T-cell (primary cell): Measurements from ENCODE around the gene TCF7L1. TPM values are rescaled to one million over a fixed set of nuclear protein-coding genes. Genes with fewer than 3 reads are reported as not detected.

ENCODE experiments used
- ATAC-seq, 4 experiments: fragments of 200-7000 bp in 3 of 4; fragments of 150-1000 bp in 1 of 4; cut with Tn5 transposase; replicated peaks in 1 of 4; 1 replicate in 3 of 4; 2 replicates in 1 of 4; pipeline ENCODE4 v1.10.0; 2021; ENCODE audit warnings: moderate library complexity in 3 of 4, mild to moderate bottlenecking in 2 of 4, moderate number of reproducible peaks in 1 of 4
- CTCF ChIA-PET, 2 donors: fragments of 300-600 bp; sonication (Branson Sonifier 250); formaldehyde crosslinking; loops; one replicate each; lab custom pipeline; 2022; ENCODE audit warnings: antibody characterized with exemption in 2 of 2; lab: Charles Lee
- POLR2A ChIA-PET, 2 donors: fragments of 300-600 bp; sonication (Branson Sonifier 250); formaldehyde crosslinking; loops; one replicate each; lab custom pipeline; 2022; ENCODE audit warnings: antibody characterized with exemption in 2 of 2; lab: Charles Lee
- DNase-seq, 35 experiments: peaks; one replicate each; pipeline versions ENCODE4 v3.0.0 to v3.0.0-alpha.2; 2013 to 2023
- H3K27ac ChIP-seq: one replicate; pipeline ENCODE4 v1.5.1; 2013; ENCODE audit warnings: low read length
- H3K27me3 ChIP-seq, 2 experiments: replicated peaks in 1 of 2; 1 replicate in 1 of 2; 2 replicates in 1 of 2; pipeline versions ENCODE4 v1.6.1 to v1.7.0; 2013; ENCODE audit warnings: low read length in 1 of 2, mixed read lengths in 1 of 2; ENCODE audit not compliant: control insufficient read depth in 2 of 2, insufficient read depth in 2 of 2; ENCODE audit errors: extremely low read depth in 1 of 2
- H3K36me3 ChIP-seq, 2 donors: 1 replicate in 1 of 2; 2 replicates in 1 of 2; pipeline versions ENCODE4 v1.6.1 to v1.7.0; 2013; ENCODE audit warnings: low read length in 1 of 2; ENCODE audit not compliant: control insufficient read depth in 2 of 2, insufficient read depth in 1 of 2; ENCODE audit errors: extremely low read depth in 1 of 2
- H3K4me1 ChIP-seq, 2 experiments: 1 replicate in 1 of 2; 2 replicates in 1 of 2; pipeline versions ENCODE4 v1.6.1 to v1.7.0; 2013; ENCODE audit warnings: low read length in 2 of 2, mixed read lengths in 1 of 2; ENCODE audit not compliant: insufficient read depth in 2 of 2, control insufficient read depth in 1 of 2; ENCODE audit errors: extremely low read depth in 1 of 2
- H3K4me3 ChIP-seq, 2 donors: 1 replicate in 1 of 2; 2 replicates in 1 of 2; pipeline versions ENCODE4 v1.5.1 to v1.7.0; 2013; ENCODE audit warnings: mild to moderate bottlenecking in 2 of 2, low read length in 1 of 2, moderate library complexity in 1 of 2; ENCODE audit not compliant: control insufficient read depth in 1 of 2; ENCODE audit errors: extremely low read depth in 1 of 2
- H3K9me3 ChIP-seq: 2 replicates; pipeline ENCODE4 v1.7.0; 2013
- H3K27ac Mint-ChIP-seq, 2 donors: one replicate each; pipeline ENCODE4 v1.8.0; 2020 to 2021; ENCODE audit warnings: mild to moderate bottlenecking in 2 of 2, mixed read lengths in 2 of 2
- H3K27me3 Mint-ChIP-seq, 2 donors: one replicate each; pipeline ENCODE4 v1.8.0; 2021 to 2022; ENCODE audit warnings: mixed read lengths in 2 of 2
- H3K36me3 Mint-ChIP-seq: one replicate; pipeline ENCODE4 v1.8.0; 2021; ENCODE audit warnings: mixed read lengths
- H3K4me1 Mint-ChIP-seq, 3 donors: one replicate each; pipeline ENCODE4 v1.8.0; 2020 to 2022; ENCODE audit warnings: mixed read lengths in 3 of 3, mild to moderate bottlenecking in 1 of 3
- H3K4me3 Mint-ChIP-seq, 3 donors: one replicate each; pipeline ENCODE4 v1.8.0; 2020 to 2022; ENCODE audit warnings: mild to moderate bottlenecking in 3 of 3, mixed read lengths in 3 of 3, moderate library complexity in 3 of 3
- H3K9me3 Mint-ChIP-seq, 3 donors: one replicate each; pipeline ENCODE4 v1.8.0; 2020 to 2022; ENCODE audit warnings: mixed read lengths in 3 of 3
- WGBS: methylation state at CpG from one replicate; pipeline ENCODE4 v1.1.5; 2013; ENCODE audit warnings: missing lambda C conversion rate; ENCODE audit not compliant: insufficient coverage; 5-methylcytosine and 5-hydroxymethylcytosine counted together
- total RNA-seq, 35 experiments: library from RNA in 6 of 35; stranded (reverse) in 6 of 35; fragments of 120-200 nt in 1 of 35; gene quantifications; one replicate each; pipeline versions ENCODE4 v1.2.1 to v1.2.4 and lab custom pipeline; 2013 to 2026

TCF7L1 gene
- total RNA-seq, 5 donors from 2014 or later (not counting 1 experiment from before 2014, with no cell fraction given): 0.07 to 0.16 (median 0.15) TPM; not detected in 2

DNA sequence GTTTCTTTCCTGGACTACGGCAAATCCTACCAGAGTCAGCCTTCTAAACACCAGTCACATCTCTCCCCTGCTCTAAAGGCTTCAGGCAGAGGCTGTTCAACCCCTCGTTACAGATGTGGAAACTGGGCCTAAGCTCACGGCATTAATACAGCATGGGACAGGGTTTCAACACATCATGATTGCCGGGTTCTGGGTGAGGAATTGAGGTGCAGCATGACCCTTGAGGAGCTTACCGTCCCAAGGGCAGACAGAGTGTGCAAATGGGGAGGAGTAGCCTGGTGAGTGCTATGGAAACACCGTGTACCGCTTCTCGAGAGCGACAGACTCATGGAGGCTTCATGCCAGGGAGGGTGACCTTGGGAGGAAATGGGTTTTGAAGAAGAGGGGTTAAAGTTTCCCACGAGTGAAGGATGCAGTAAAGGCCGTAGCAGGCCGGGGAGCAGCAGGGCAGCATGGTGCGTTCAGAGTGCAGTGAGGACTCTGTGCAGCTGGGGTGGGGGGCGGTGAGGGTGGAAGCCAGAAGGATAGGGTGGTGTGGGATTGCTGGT is 143.5 kb downstream of the TCF7L1 start:
- POLR2A ChIA-PET: no interaction called here
- Histone ChIP-seq H3K4me3 (no peak overlapping the region), H3K9me3 (no peaks in the 10 kb centered on the region), H3K27me3 (peaks cover 0 to 42% of the 10 kb centered on the region in 2 experiments), H3K4me1 (no peaks in the 10 kb centered on the region), H3K36me3 (no peaks in the 10 kb centered on the region), H3K27ac (no peak overlapping the region)
- Mint-ChIP-seq H3K27me3 (peaks cover 0 to 17% of the 10 kb centered on the region in 2 donors), H3K27ac (no peak overlapping the region), H3K9me3 (no peaks in the 10 kb centered on the region), H3K4me3 (no peak overlapping the region), H3K4me1 (no peaks in the 10 kb centered on the region), H3K36me3 (no peaks in the 10 kb centered on the region)
- CTCF ChIA-PET: interaction anchor here in 1 of 2 donors (1.1 kb wide), 1 partner anchor 8 kb away, joined by 3 read pairs; no protein-coding TSS in a partner anchor
- 80% methylated on average over 14 of the region's 14 CpGs for WGBS
- ATAC-seq (no peak), DNase-seq (no peak)

- ChIA-PET CTCF (interaction anchor here in 1 of 2 donors (0.5 to 1.2 kb wide), 2 partner anchors 22 to 205 kb away, joined by 3 to 4 read pairs; no protein-coding TSS in a partner anchor), POLR2A (no interaction called here)
- Histone ChIP-seq H3K9me3 (no peaks in the 10 kb centered on the region), H3K36me3 (no peaks in the 10 kb centered on the region), H3K27ac (no peak overlapping the region), H3K4me1 (no peaks in the 10 kb centered on the region), H3K27me3 (peaks cover 0 to 38% of the 10 kb centered on the region in 2 experiments), H3K4me3 (no peak overlapping the region)
- DNase-seq (no peak), ATAC-seq (no peak)
- Mint-ChIP-seq H3K27me3 (peaks cover 0 to 11% of the 10 kb centered on the region in 2 donors), H3K9me3 (no peaks in the 10 kb centered on the region), H3K4me3 (no peak overlapping the region), H3K4me1 (no peaks in the 10 kb centered on the region), H3K27ac (no peak overlapping the region), H3K36me3 (no peaks in the 10 kb centered on the region)
- 77% methylated on average over 11 of the region's 15 CpGs for WGBS
Measured at GRCh38 chr2:85277416-85278158, 144.4 kb downstream of the TCF7L1 start.

GRCh38 chr2:85278361-85278760 is 145.2 kb downstream of the TCF7L1 start:
- ATAC-seq (no peak), DNase-seq (no peak)
- H3K36me3 ChIP-seq: no peaks in the 10 kb centered on the region
- no CpG with 5 or more reads among the region's 2 CpGs for WGBS
- no peaks in the 10 kb centered on the region for H3K9me3 ChIP-seq
- Mint-ChIP-seq H3K4me1 (no peaks in the 10 kb centered on the region), H3K4me3 (no peak overlapping the region), H3K27ac (no peak overlapping the region), H3K36me3 (no peaks in the 10 kb centered on the region), H3K9me3 (no peaks in the 10 kb centered on the region), H3K27me3 (peaks cover 0 to 5% of the 10 kb centered on the region in 2 donors)
- POLR2A ChIA-PET: no interaction called here
- CTCF ChIA-PET: interaction anchor here in 1 of 2 donors (1.2 kb wide), 1 partner anchor 21 kb away, joined by 4 read pairs; no protein-coding TSS in a partner anchor
- H3K27ac ChIP-seq: no peak overlapping the region
- no peak overlapping the region for H3K4me3 ChIP-seq
- H3K4me1 ChIP-seq: no peaks in the 10 kb centered on the region
- peaks cover 0 to 30% of the 10 kb centered on the region in 2 experiments for H3K27me3 ChIP-seq

DNA sequence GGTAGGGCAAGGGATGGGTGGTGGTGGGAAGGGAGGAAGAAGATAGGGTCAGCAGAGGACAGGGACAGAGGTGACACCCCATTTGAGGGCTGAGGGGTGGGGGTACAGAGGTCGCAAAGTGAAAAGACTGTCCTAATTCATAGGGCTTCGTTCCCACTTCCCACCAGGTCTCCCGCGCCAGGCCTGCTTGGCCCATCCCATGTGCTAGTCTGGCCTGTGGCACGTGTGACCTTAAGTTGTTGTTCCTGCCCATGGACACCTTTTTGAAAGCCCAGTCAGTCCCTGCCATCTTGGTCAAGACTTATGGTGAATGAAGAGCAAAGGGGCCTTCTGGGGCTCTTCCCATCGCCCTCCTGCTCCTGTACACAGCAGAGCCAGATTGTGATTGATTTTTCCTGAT is 148.4 kb downstream of the TCF7L1 start:
- ChIA-PET POLR2A (no interaction called here), CTCF (no interaction called here)
- Mint-ChIP-seq H3K9me3 (no peaks in the 10 kb centered on the region), H3K4me1 (peaks cover 4 to 6% (median 4%) of the 10 kb centered on the region in 3 donors), H3K27ac (no peak overlapping the region), H3K36me3 (no peaks in the 10 kb centered on the region), H3K27me3 (peaks cover 0 to 2% of the 10 kb centered on the region in 2 donors), H3K4me3 (no peak overlapping the region)
- Histone ChIP-seq H3K9me3 (no peaks in the 10 kb centered on the region), H3K27me3 (peaks cover 0 to 19% of the 10 kb centered on the region in 2 experiments), H3K27ac (no peak overlapping the region), H3K4me3 (no peak overlapping the region), H3K36me3 (no peaks in the 10 kb centered on the region), H3K4me1 (peaks cover 0 to 2% of the 10 kb centered on the region in 2 experiments)
- DNase-seq (no peak), ATAC-seq (no peak)
- 84% methylated on average over 5 of the region's 6 CpGs for WGBS

GRCh38 chr2:85282914-85283313 is 149.7 kb downstream of the TCF7L1 start:
- no peak overlapping the region for H3K4me3 Mint-ChIP-seq
- H3K27me3 Mint-ChIP-seq: no peaks in the 10 kb centered on the region
- Histone ChIP-seq H3K4me3 (no peak overlapping the region), H3K36me3 (no peaks in the 10 kb centered on the region), H3K27ac (no peak overlapping the region), H3K27me3 (peaks cover 0 to 9% of the 10 kb centered on the region in 2 experiments), H3K4me1 (peaks cover 0 to 2% of the 10 kb centered on the region in 2 experiments), H3K9me3 (no peaks in the 10 kb centered on the region)
- 86% methylated on average over 1 of the region's 7 CpGs for WGBS
- no peaks in the 10 kb centered on the region for H3K36me3 Mint-ChIP-seq
- ChIA-PET POLR2A (no interaction called here), CTCF (interaction anchor here in 1 of 2 donors (0.5 kb wide), 1 partner anchor 242 kb away, joined by 3 read pairs; no protein-coding TSS in a partner anchor)
- peaks cover 10 to 13% (median 10%) of the 10 kb centered on the region in 3 donors for H3K4me1 Mint-ChIP-seq
- ATAC-seq: no peak
- DNase-seq: no peak
- H3K9me3 Mint-ChIP-seq: no peaks in the 10 kb centered on the region
- no peak overlapping the region for H3K27ac Mint-ChIP-seq

- DNase-seq (no peak), ATAC-seq (no peak)
- Histone ChIP-seq H3K27me3 (peaks cover 0 to 7% of the 10 kb centered on the region in 2 experiments), H3K4me3 (no peak overlapping the region), H3K4me1 (peaks cover 0 to 2% of the 10 kb centered on the region in 2 experiments), H3K9me3 (no peaks in the 10 kb centered on the region), H3K27ac (no peak overlapping the region), H3K36me3 (no peaks in the 10 kb centered on the region)
- H3K36me3 Mint-ChIP-seq: no peaks in the 10 kb centered on the region
- H3K27ac Mint-ChIP-seq: no peak overlapping the region
- POLR2A ChIA-PET: no interaction called here
- peaks cover 10 to 13% (median 10%) of the 10 kb centered on the region in 3 donors for H3K4me1 Mint-ChIP-seq
- H3K4me3 Mint-ChIP-seq: no peak overlapping the region
- no peaks in the 10 kb centered on the region for H3K27me3 Mint-ChIP-seq
- 98% methylated on average over 4 of the region's 8 CpGs for WGBS
- no peaks in the 10 kb centered on the region for H3K9me3 Mint-ChIP-seq
- CTCF ChIA-PET: interaction anchor here in 1 of 2 donors (0.5 to 1.0 kb wide), 2 partner anchors 15 to 242 kb away, joined by 3 to 5 read pairs; no protein-coding TSS in a partner anchor
Measured at GRCh38 chr2:85283641-85284040, 150.4 kb downstream of the TCF7L1 start.
